GM12865 (cell line): ENCODE measurements around the gene ATG2A.

Experiments used
- DNase-seq: peaks from one replicate; pipeline ENCODE4 v3.0.0; 2010; ENCODE audit warnings: low read depth
- H3K4me3 ChIP-seq: 2 replicates; pipeline ENCODE4 v1.5.1; 2011; ENCODE audit warnings: mild to moderate bottlenecking, low read depth, low read length, control low read depth
- CTCF ChIP-seq: IDR thresholded peaks from 2 replicates; pipeline ENCODE4 v1.5.1; 2011; ENCODE audit warnings: low read length, control low read depth, low read depth, inconsistent platforms; ENCODE audit not compliant: insufficient read depth; ENCODE audit errors: missing control alignments

ATG2A gene

GRCh38 chr11:64893194-64894069, 23.6 kb downstream of the ATG2A start:
- TF ChIP-seq CTCF: no peak
- DNase-seq: no peak
- H3K4me3 ChIP-seq: no peak overlapping the region

- no peak overlapping the region for H3K4me3 ChIP-seq
Measured at GRCh38 chr11:64892838-64893193, 24.2 kb downstream of the ATG2A start.

GRCh38 chr11:64892411-64892831, 24.6 kb downstream of the ATG2A start:
- no peak overlapping the region for H3K4me3 ChIP-seq
- TF ChIP-seq CTCF: no peak
- no peak for DNase-seq

More at GRCh38 chr11:64892838-64893193, 24.2 kb downstream of the ATG2A start:
- no peak for TF ChIP-seq CTCF
- no peak for DNase-seq

- no peak for TF ChIP-seq CTCF
- no peak for DNase-seq
- H3K4me3 ChIP-seq: no peak overlapping the region
Measured at GRCh38 chr11:64891880-64892279, 25.1 kb downstream of the ATG2A start.

- no peak overlapping the region for H3K4me3 ChIP-seq
- TF ChIP-seq CTCF: no peak
- no peak for DNase-seq
Measured at GRCh38 chr11:64891215-64891848, 25.7 kb downstream of the ATG2A start.

- no peak overlapping the region for H3K4me3 ChIP-seq
- TF ChIP-seq CTCF: no peak
- no peak for DNase-seq
Measured at GRCh38 chr11:64890522-64890939, 26.5 kb downstream of the ATG2A start.
